K562 (cell line): Measurements from ENCODE around the gene CERS6. TPM values are rescaled to one million over a fixed set of nuclear protein-coding genes. Genes with fewer than 3 reads are reported as not detected.

Experiments
- ATAC-seq: fragments of 200-7000 bp; cut with Tn5 transposase; 3 replicates; pipeline ENCODE4 v1.9.1; 2020; ENCODE audit warnings: moderate library complexity
- BruUV-seq: library from RNA; stranded (reverse); fragments of 400-500 nt; replicated peaks from 2 replicates; lab custom pipeline; 2021; lab: Mats Ljungman, UMichigan
- CTCF ChIA-PET: fragments of 300-600 bp; formaldehyde crosslinking; extraction: SDS; loops from one replicate; lab custom pipeline; 2021; ENCODE audit warnings: low intra/inter-chr PET ratio; lab: Yijun Ruan, JAX
- POLR2A ChIA-PET: fragments of 300-600, 350-650 bp; sonication (Branson Sonifier 250); formaldehyde crosslinking; extraction: SDS; loops from one replicate; lab custom pipeline; 2021; ENCODE audit warnings: antibody characterized with exemption, inconsistent platforms; lab: Yijun Ruan, JAX
- DNase-seq, 4 experiments: peaks; one replicate each; pipeline versions ENCODE4 v3.0.0 to v3.0.0-alpha.2; 2011 to 2018; ENCODE audit warnings: low spot score in 3 of 4, mixed read lengths in 3 of 4; ENCODE audit errors: extremely low read depth in 1 of 4
- FAIRE-seq: peaks from 2 replicates; lab custom pipeline; 2011; peaks lifted over from hg19 to GRCh38; lab: Jason Lieb, UNC
- H2AFZ ChIP-seq: 2 replicates; pipeline ENCODE4 v1.6.0; 2011; ENCODE audit warnings: low read depth, low read length, control low read depth, inconsistent platforms
- H3K27ac ChIP-seq: fragments of 200-600 bp; 3 replicates; pipeline ENCODE4 v1.8.0; 2011; ENCODE audit warnings: low read depth, mild to moderate bottlenecking, control low read depth, inconsistent platforms, low read length, moderate library complexity, mixed read lengths; ENCODE audit errors: extremely low read depth
- H3K27me3 ChIP-seq, 2 experiments: fragments of 300-600 bp in 1 of 2; 2 replicates in 1 of 2; 3 replicates in 1 of 2; pipeline versions ENCODE4 v1.6.0 to v1.8.0; 2011; ENCODE audit warnings: inconsistent platforms in 2 of 2, low read length in 2 of 2, mild to moderate bottlenecking in 1 of 2, mixed read lengths in 1 of 2, moderate library complexity in 1 of 2; ENCODE audit not compliant: control insufficient read depth in 2 of 2, insufficient read depth in 2 of 2
- H3K36me3 ChIP-seq: fragments of 300-600 bp; 3 replicates; pipeline ENCODE4 v1.8.0; 2011; ENCODE audit warnings: mild to moderate bottlenecking, low read length, inconsistent platforms; ENCODE audit not compliant: control insufficient read depth, insufficient read depth
- H3K4me1 ChIP-seq, 2 experiments: fragments of 200-600 bp in 1 of 2; replicated peaks in 1 of 2; 2 replicates in 1 of 2; 3 replicates in 1 of 2; pipeline versions ENCODE4 v1.5.1 to v1.8.0; 2011; ENCODE audit warnings: inconsistent platforms in 2 of 2, low read length in 2 of 2, mild to moderate bottlenecking in 1 of 2, mixed read lengths in 1 of 2, moderate library complexity in 1 of 2; ENCODE audit not compliant: control insufficient read depth in 2 of 2, insufficient read depth in 2 of 2
- H3K4me2 ChIP-seq: 2 replicates; pipeline ENCODE4 v1.6.1; 2011; ENCODE audit warnings: low read length, control low read depth, inconsistent platforms, mixed read lengths; ENCODE audit not compliant: insufficient read depth
- H3K4me3 ChIP-seq: fragments of 200-600 bp; sonication (generic), shearing (Covaris generic); 2 replicates; pipeline ENCODE4 v1.5.1; 2016; ENCODE audit warnings: control low read depth, inconsistent platforms
- H3K79me2 ChIP-seq: fragments of 200-600 bp; 3 replicates; pipeline ENCODE4 v1.8.0; 2011; ENCODE audit warnings: low read length, inconsistent platforms; ENCODE audit not compliant: control insufficient read depth, insufficient read depth
- H3K9ac ChIP-seq, 2 experiments: 2 replicates each; pipeline versions ENCODE4 v1.6.0 to v1.6.1; 2011; ENCODE audit warnings: low read depth in 2 of 2, low read length in 2 of 2, control low read depth in 1 of 2, inconsistent platforms in 1 of 2, mild to moderate bottlenecking in 1 of 2, mixed read lengths in 1 of 2; ENCODE audit not compliant: insufficient read depth in 1 of 2
- H3K9me1 ChIP-seq: one replicate; pipeline ENCODE4 v1.6.0; 2011; ENCODE audit warnings: inconsistent platforms, mild to moderate bottlenecking, low read length, moderate library complexity; ENCODE audit not compliant: control insufficient read depth, insufficient read depth
- H3K9me3 ChIP-seq: replicated peaks from 2 replicates; pipeline ENCODE4 v1.5.1; 2011; ENCODE audit warnings: low read depth, low read length, inconsistent platforms; ENCODE audit not compliant: control insufficient read depth, insufficient read depth
- H4K20me1 ChIP-seq: replicated peaks from 2 replicates; pipeline ENCODE4 v1.6.1; 2011; ENCODE audit warnings: low read length, inconsistent platforms, mixed read lengths; ENCODE audit not compliant: control insufficient read depth, insufficient read depth
- EP400 ChIP-seq: fragments of 450-650 bp; IDR thresholded peaks from 2 replicates; pipeline ENCODE4 v1.6.1; 2017; ENCODE audit warnings: antibody characterized with exemption, mild to moderate bottlenecking, moderate library complexity
- FOSL1 ChIP-seq: fragments of 200-800 bp; sonication (Bioruptor generic); conservative IDR thresholded peaks from 2 replicates; pipeline ENCODE4 v1.6.1; 2016; ENCODE audit warnings: missing genetic modification characterization, missing compliant biosample characterization
- HNRNPH1 ChIP-seq: fragments of 200-400 bp; formaldehyde crosslinking; optimal IDR thresholded peaks from 2 replicates; pipeline ENCODE3; 2017; ENCODE audit warnings: low read depth, mild to moderate bottlenecking, low read length, moderate library complexity
- JUND ChIP-seq, 2 experiments: IDR thresholded peaks; 2 replicates in 1 of 2; 3 replicates in 1 of 2; pipeline ENCODE4 v1.6.1; 2011; ENCODE audit warnings: borderline replicate concordance in 2 of 2, low read depth in 2 of 2, low read length in 2 of 2, improper control_type of control experiment in 1 of 2, missing biosample characterization in 1 of 2, missing genetic modification characterization in 1 of 2, missing genetic modification reagents in 1 of 2
- MCM2 ChIP-seq: fragments of 450-650 bp; IDR thresholded peaks from 2 replicates; pipeline ENCODE4 v1.6.1; 2017; ENCODE audit warnings: low read depth, mild to moderate bottlenecking
- MTF1 ChIP-seq: fragments of 250-450 bp; sonication (Bioruptor Pico); IDR thresholded peaks from 2 replicates; pipeline ENCODE4 v1.9.0; 2021; ENCODE audit warnings: moderate library complexity, mild to moderate bottlenecking, inconsistent platforms, borderline replicate concordance
- NUFIP1 ChIP-seq: fragments of 450-650 bp; IDR thresholded peaks from 2 replicates; pipeline ENCODE4 v1.6.1; 2018; ENCODE audit not compliant: partially characterized antibody
- RFX1 ChIP-seq: fragments of 450-650 bp; IDR thresholded peaks from 2 replicates; pipeline ENCODE4 v1.6.1; 2016; ENCODE audit warnings: mild to moderate bottlenecking, moderate library complexity
- SMARCE1 ChIP-seq: fragments of 450-650 bp; IDR thresholded peaks from 2 replicates; pipeline ENCODE4 v1.7.1; 2016; ENCODE audit warnings: mild to moderate bottlenecking
- SMC3 ChIP-seq: conservative IDR thresholded peaks from 2 replicates; pipeline ENCODE4 v1.6.1; 2011; ENCODE audit warnings: low read depth, low read length, improper control_type of control experiment; ENCODE audit not compliant: insufficient read depth
- ZFP36 ChIP-seq: fragments of 150-350 bp; IDR thresholded peaks from 2 replicates; pipeline ENCODE4 v1.6.1; 2018; ENCODE audit warnings: low read length, low read depth; ENCODE audit not compliant: partially characterized antibody
- WGBS: fragments of 100-300 bp; shearing (Covaris generic); methylation state at CpG from one replicate; pipeline ENCODE4 v1.1.6; 2016; ENCODE audit warnings: low coverage, mixed read lengths; ENCODE audit not compliant: insufficient coverage; ENCODE audit errors: missing lambda C conversion rate; 5-methylcytosine and 5-hydroxymethylcytosine counted together
- in situ Hi-C: fragments of 300-500 bp; cut with MboI; formaldehyde crosslinking; loops from 4 replicates; pipeline ENCODE4 v1.15.0; 2018; ENCODE audit warnings: inconsistent platforms, mixed read lengths
- intact Hi-C: fragments of 100-400 bp; cut with micrococcal nuclease; formaldehyde crosslinking; loops from 2 replicates; pipeline ENCODE4 v1.14.2; 2022
- polyA plus RNA-seq, 8 experiments: library from polyadenylated mRNA; depleted of rRNA in 4 of 8; stranded (reverse) in 5 of 8; unstranded in 3 of 8; fragments of >200 nt; fragmentation: Nextera tagmentation in 2 of 8; fragmentation: Illumina TruSeq in 1 of 8; extraction: Ambion mirVana in 2 of 8; extraction: Trizol in 1 of 8; gene quantifications; 2 replicates each; pipeline versions ENCODE4 v1.2.1 to v1.2.3, GENCODE V29; 2011 to 2014; ENCODE audit warnings: inconsistent platforms in 1 of 8, missing spikeins in 1 of 8
- total RNA-seq, 7 experiments: library from RNA; depleted of rRNA in 6 of 7; stranded (reverse); fragments of >200 nt in 6 of 7; fragmentation: Illumina TruSeq in 2 of 7; extraction: Trizol in 2 of 7; gene quantifications; 2 replicates each; pipeline versions ENCODE4 v1.2.1 to v1.2.3, GENCODE V29; 2011 to 2021; ENCODE audit warnings: low replicate concordance in 1 of 7

CERS6 gene
- total and polyA plus RNA-seq, 9 of the 15 experiments (the other 6 are each of a cell fraction or from before 2014, with no cell fraction given): 1.6 to 13.6 (median 11.4) TPM

GRCh38 chr2:168478206-168478605, 22.1 kb downstream of the CERS6 start (continued):
- no peak for TF ChIP-seq NUFIP1
- TF ChIP-seq MCM2: no peak
- no peak for TF ChIP-seq RFX1
- TF ChIP-seq HNRNPH1: no peak
- no peak for TF ChIP-seq MTF1
- TF ChIP-seq SMC3: no peak
- TF ChIP-seq, all 486 proteins: peak for 0

- FAIRE-seq (no peak), ATAC-seq (no peak), DNase-seq (no peak)
- no peak overlapping the region for H3K4me3 ChIP-seq
- H3K9me1 ChIP-seq: no peaks in the 10 kb centered on the region
- H3K36me3 ChIP-seq: no peaks in the 10 kb centered on the region
- peak overlapping the region; percentile 27; the same call in 1 of the 2 replicates for H2AFZ ChIP-seq
- no peaks in the 10 kb centered on the region for H3K27me3 ChIP-seq
- H4K20me1 ChIP-seq: no peaks in the 10 kb centered on the region
- CTCF ChIA-PET: no interaction called here
- intact Hi-C loops (no loop called here), in situ Hi-C loops (no loop called here)
- BruUV-seq: no TSS peak
- peak overlapping the region; percentile 17; the same call in 1 of the 3 replicates for H3K27ac ChIP-seq
- H3K79me2 ChIP-seq: peaks cover 7% of the 10 kb centered on the region; the same call in 1 of the 3 replicates
- POLR2A ChIA-PET: interaction anchor here (1.0 to 4.1 kb wide), 4 partner anchors 9 to 13 kb away, joined by 3 to 22 read pairs (median 8); no protein-coding TSS in a partner anchor
- H3K4me2 ChIP-seq: no peak overlapping the region
- peaks cover 0 to 9% of the 10 kb centered on the region in 2 experiments; a peak in 2 of 5 replicates for H3K4me1 ChIP-seq
- no peak overlapping the region for H3K9ac ChIP-seq
- WGBS: 13% methylated on average over 3 of the region's 3 CpGs
- no peaks in the 10 kb centered on the region for H3K9me3 ChIP-seq
- TF ChIP-seq EP400: no peak
- peak; percentile 44; the same call in 1 of the 2 replicates for TF ChIP-seq FOSL1 (tag)
- 0 out of 2 replicates have a peak, but pooled peaks have one; percentile 19 for TF ChIP-seq JUND (IDR thresholded peaks at IDR 0.05; ENCODE audit: borderline replicate concordance, low read depth, low read length)
- 0 out of 3 replicates have a peak, but pooled peaks have one; percentile 18 for TF ChIP-seq JUND (tag; IDR thresholded peaks at IDR 0.05; ENCODE audit: borderline replicate concordance, low read depth, low read length)
- no peak for TF ChIP-seq ZFP36
- TF ChIP-seq SMARCE1: no peak
Observed at GRCh38 chr2:168480356-168480755, 24.3 kb downstream of the CERS6 start.
